ENCODE data around the gene DSG1.
"Not testable (repeated sequence)": the region's sequence is repeated elsewhere in the genome, so short reads cannot be mapped to it uniquely, and the experiment has no call there.

Gene DSG1

DNA sequence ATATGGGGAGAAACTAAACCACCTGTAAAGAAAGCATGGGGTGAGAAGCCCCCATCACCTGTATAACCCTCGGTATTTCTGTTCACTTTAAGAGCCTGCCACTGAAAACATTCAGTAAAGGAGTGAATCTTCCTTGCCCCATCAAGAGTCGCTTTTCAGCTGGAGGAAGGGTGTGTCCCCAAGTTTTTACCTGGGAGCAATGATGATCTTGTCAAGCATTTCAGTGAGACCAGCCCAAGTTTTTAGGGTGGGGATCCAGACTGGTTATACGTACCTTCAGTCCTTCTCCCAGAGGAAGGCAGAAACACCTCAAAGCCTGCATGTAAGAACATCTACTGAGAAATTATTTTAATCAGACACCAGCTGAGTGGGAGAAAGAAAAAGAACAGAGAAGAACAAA is at the start of gene DSG1:
TSS of gene DSG1 (plus strand) at position 301 of the 400 bp plus-strand sequence. CDS start 141 bp downstream, outside the sequence.
- no peak for DNase-seq (ENCODE audit: low spot score)

DNA sequence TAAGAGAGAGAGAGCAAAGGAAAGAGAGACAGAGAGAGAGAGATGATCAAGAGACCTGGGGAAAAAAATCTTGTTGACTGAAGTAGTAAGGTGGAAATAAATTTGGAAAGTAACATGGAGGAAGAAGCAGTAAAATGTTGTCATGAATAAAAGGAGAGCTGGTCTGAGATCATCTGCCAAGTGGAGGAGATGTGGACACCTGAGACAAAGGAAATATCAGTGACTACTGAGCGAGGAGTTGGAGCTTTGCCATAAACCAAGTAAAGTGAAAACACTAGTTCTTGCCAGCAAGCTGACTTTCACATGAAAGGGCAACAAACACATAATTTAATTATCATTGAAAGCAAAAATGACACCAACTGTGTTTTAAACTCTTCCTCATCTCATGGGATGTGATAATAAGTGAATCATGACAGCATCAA is 49.0 kb upstream of the DSG1 start:
- DNase-seq (ENCODE audit: low spot score), result no peak

DNA sequence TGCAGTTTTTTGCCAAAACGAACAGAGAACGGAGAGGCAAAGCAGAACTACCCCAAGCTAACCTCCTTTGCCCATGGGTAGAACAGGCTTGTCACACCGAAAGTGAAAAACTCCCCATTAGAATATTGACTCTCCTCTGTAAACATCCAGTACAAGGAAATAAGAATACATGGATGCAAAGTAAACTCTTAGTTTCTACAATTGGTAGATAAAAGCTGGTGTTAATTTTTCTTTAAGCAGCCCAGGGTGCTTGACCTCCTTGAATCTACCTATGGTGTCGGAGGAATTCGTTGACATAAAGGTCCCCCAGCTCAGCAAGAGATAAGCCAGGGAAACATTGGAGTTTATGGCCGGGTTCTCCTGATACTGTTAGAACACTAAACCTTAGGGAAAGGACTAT is 48.4 kb upstream of the DSG1 start:
- no peak for DNase-seq (ENCODE audit: low spot score)

DNA sequence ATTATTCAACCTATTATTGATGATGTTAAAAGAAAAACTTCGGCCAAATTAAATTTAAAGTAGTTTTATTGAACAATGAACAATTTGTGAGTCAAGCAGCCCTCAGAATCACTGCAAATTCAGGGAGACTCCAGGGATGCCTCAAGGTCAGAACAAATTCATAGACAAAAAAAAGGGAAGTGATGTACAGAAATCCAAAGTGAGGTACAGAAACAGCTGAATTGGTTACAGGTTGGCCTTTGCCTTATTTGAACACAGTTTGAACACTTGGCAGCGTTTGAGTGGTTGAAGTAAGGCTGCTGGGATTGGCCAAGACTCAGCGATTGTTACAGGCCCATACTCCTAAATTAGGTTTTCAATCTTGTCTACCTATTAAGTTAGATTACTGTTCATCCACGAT is 47.4 kb upstream of the DSG1 start:
- no peak for DNase-seq (ENCODE audit: low spot score)

DNA sequence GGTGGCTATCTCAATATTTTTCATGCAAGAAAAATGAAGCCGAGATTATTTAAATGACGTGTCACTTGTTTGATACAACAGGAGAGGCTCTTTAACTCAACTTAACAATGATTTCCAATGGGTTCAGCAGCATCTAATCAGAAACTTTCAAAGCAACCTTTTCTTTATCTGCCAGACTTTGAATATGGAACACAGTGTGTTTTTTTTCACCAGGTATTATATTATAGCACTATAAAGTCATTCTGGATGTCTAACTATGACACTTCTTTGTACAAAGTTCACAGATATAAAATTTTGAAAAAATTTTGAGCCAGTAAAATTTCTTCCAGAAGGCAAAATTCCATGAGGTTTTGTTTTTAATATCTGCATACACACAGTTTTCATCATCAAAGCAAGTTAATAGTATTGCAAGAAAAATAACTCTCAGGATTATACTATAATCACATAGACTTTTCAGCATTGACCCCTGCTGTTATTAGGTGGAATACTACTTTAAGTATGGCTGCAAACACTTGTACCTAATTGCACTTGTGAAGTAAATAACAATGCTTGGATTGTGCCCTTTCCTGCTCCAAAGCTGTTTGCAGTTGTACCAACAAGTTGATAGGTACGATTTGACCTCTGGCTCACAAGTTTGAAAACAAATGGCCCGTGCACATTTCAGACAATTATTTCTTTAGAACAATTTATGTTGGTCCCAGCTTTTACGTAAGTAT is 44.0 kb upstream of the DSG1 start:
- DNase-seq (ENCODE audit: low spot score), result no peak

DNA sequence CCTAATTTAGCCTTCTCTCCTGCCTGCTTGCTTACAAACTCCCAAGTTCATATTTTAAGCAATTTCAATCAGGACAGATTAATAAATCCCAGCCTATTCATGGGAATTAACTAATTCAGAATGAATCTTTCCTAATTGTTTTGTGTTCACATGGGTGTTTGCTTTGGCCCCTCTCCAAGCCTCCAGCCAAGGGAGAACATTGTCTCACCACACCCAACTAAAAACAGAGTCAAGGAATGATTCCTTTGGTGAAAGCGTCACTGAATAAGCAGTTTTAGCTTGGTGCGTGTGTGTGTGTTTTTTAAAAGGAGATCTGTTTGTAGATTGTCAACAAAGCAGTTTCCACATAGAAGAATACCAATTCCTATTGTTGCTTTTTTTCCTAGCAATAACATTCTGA is 43.0 kb upstream of the DSG1 start:
- no peak for DNase-seq (ENCODE audit: low spot score)

DNA sequence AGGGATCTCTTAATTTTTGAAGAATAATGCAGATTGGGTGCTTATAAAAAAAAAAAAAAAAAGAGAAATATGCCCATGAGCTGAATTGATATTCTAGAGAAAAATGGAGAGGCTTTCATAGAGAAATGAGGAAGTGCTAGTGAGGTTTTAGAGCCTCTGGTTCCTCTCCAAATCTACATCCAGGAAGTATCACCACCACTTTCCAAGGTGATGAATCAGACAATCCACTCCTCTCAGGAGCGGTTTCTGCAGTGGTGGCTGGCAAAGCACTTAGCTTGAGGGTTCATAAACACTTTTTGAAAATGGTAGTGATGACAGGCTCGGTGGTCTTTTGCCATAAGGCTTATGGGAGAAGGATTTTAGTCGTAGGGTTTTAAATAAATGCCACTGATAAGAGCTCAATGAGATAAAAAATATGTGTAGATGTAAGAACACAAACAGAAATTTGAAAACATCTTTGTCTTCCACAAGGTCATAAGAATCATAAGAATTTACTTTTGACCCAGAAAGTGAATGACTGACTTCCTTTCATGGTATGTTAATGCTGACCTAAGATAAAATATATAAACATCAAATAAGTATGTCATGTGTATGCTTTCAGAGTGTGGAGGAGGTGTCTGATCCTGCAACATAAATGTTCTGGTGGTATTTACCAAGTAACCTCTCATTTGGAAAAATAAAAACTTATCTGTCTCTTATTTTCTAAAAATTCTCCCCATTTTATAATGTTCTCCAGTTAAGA is 42.1 kb upstream of the DSG1 start:
- no peak for DNase-seq (ENCODE audit: low spot score)

DNA sequence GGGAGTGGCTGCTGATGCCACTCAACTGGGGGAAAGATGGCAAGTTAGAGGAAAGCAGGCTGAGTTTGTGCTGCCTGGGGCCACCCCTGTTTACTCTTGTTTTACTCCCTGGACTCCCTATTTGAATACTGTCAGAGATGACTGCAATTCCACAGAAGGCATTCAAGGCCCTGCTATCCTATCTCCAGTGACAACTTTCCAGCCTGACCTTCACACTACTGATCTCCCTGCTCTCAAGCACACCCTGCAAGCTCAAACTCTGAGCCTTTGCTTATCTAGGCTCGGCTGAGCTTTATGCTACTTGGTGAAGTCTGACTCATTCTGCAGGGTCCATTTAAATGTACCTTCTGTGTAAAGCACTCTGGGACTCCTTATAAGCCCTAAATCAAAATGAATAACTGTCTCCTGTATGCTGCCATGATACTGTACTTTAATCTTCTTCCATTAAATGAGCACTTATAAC is 39.3 kb upstream of the DSG1 start:
- no peak for DNase-seq (ENCODE audit: low spot score)

DNA sequence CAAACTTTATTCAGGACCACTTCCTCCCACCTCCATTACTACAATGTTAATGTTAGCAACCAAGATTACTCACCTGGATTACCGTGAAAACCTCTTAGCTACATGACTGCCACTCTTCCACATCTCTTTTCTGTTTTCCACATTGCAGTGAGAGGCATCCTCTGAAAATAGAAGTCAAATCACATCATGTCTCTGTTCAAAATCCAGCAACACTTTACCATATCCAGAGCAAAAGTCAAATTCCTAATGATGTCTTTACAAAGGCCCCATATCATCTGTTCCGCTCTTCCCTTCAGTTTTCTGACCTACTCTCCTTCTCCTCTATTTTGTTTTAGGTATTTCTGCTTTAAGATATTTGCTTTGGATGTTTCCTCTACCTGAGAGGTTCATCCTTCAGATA is 37.5 kb upstream of the DSG1 start:
- DNase-seq (ENCODE audit: low spot score), result no peak

DNA sequence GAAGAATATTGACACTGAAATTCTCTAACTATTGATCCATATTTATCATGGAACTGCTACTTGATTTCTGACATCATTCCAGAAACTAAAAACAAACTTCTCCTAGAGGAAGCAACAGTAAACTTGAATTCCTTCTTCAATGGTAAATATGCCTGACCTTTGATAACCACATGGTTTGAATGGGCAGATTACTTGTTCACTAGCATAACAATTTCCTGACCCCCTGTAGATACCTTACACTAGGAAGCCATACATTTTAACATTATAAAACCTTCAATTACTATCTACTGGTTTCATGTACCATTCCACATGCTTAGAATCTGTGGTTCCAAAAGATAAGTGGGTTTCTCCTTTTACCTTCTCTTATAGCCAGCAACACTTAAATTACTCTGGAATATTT is 36.5 kb upstream of the DSG1 start:
- no peak for DNase-seq (ENCODE audit: low spot score)

DNA sequence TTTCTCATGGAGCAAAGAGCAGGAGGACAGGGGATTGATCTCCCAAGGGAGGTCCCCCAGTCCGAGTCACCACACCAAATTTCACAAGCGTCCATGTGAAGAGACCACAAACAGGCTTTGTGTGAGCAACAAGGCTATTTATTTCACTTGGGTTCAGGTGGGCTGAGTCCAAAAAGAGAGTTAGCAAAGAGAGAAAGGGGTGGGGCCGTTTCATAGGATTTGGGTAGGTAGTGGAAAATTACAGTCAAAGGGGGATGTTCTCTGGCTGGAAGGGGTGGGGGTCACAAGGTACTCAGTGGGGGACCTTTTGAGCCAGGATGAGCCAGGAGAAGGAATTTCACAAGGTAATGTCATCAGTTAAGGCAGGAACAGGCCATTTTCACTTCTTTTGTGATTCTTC is 28.5 kb upstream of the DSG1 start:
- not testable (repeated sequence) for DNase-seq (ENCODE audit: low spot score)

DNA sequence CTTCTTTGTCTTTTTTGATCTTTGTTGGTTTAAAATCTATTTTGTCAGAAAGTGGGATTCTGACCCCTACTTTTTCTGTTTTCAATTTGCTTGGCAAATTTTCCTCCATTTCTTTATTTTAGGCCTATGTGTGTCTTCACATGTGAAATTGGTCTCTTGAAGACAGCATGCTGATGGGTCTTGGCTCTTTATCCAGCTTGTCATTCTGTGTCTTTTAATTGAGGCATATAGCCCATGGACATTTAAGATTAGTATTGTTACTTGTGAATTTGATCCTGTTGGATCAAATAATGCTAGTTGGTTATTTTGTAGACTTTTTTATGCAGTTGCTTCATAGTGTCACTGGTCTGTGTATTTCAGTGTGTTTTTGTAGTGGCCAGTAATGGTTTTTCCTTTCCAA is 26.3 kb upstream of the DSG1 start:
- no peak for DNase-seq (ENCODE audit: low spot score)

DNA sequence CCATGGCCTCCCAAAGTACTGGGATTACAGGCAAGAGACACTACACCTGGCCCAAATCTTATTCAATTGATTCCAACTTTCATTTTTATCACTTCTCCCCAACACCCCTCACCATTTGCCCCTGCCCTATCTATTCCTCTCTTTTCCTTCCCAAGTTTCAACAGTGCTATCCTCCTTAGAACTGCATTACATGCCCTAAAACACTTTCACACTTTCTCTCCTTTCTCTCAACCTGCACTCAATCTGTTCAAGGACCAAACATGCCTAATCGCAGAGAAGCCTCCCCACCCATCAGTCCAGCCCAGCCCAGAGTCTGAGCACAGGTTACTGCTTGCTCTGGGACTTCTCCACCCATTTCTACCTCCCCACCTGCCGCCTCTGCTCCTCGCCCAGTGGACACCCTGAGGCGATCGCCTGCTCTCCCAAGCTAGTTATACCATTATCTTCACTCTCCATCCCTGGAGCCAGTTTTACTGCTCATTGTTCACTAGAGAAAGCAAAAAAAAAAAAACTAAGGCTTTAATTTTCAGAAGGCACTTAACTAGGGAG is 23.7 kb upstream of the DSG1 start:
- no peak for DNase-seq (ENCODE audit: low spot score)

DNA sequence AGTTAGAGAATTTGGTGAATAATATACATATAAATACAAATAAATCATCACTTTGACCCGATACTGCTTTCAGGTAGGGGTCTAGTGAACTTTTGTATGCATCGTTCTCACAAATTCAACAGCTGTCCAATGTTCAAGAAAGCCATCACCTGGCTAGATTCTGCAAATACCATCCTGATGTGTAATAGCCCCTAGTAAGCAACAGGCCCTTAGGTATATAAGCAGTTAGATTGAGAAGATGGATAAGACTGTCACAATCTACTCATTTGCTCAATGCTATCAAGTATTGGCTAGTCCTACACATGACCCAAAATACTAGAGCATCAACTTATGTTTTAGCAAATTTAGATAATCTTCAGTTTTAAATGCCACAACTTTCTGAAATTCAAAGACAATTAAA is 20.7 kb upstream of the DSG1 start:
- DNase-seq (ENCODE audit: low spot score), result no peak

DNA sequence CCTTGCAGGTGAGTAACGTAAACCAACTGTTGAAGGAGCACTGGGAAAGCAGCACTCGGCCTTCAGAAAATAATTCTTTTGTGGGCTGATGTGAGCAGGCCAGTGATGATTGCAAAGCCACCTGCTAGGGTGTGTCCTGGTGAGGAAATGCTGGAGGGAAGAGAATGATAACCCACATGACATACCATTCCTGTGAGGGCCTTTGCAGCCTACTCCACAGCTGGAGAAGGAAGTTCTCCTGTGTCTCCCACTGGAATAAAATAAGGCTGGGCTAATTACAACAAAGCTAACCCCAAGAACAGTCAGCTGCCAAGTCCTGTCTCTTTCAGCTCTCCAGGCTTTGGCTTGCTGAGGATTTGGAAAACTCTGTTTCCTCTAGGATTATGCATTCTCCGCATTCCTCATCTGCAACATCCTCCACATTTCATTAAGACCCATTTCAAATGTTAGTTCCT is 16.7 kb upstream of the DSG1 start:
- DNase-seq (ENCODE audit: low spot score), result no peak

DNA sequence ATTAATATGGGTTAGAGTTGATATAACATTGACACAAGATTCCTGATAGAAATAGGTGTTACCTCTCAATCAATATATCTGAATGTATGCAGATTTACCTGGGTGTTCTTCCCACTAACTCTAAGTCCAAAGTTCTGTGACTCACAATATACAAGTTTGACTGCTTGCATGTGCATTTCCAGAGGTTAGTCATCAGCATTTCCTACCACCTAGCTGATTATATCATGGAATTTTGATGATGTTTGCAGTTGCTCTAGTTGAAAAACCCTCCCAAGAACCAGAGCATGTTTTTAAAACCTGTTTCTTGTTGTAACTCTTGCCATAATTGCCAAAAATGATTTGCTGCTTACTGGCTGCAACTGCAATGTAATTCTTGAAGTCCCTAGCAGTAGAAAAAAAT is 15.0 kb upstream of the DSG1 start:
- no peak for DNase-seq (ENCODE audit: low spot score)

DNA sequence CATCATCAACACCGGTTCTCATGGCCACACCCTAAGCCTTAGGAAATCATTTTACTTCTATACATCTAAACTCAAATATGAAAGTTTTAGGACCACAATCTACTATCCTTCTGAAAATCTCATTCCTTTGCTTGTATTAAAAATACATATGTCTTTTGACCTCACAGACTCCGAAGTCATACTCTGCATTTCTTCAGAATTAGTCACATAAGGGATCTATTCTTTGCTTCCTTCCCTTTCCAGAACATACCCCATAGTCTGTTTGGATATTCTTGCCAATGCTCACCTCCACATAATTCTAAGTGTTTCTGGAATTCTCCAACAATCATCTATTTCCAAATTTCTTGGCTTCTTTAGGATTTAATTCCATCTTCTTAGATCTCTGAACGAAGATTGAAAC is 14.2 kb upstream of the DSG1 start:
- DNase-seq (ENCODE audit: low spot score), result no peak

DNA sequence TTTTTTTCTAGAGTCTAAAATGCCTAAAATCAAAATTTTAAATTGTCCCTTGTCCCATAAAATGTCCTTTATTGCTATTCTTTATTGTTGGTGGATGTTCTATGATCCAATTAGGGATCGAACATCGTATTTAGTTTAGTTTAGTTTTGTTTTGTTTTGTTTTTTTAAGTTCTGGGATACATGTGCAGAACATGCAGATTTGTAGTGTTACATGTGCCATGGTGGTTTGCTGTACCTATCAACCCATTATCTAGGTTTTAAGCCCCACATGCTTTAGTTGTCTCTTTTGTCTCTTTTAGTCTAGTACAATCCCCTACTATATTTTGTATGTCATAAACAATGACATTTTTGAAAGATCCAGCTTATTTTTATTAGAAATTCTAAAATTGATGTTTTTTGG is 8.8 kb upstream of the DSG1 start:
- no peak for DNase-seq (ENCODE audit: low spot score)

DNA sequence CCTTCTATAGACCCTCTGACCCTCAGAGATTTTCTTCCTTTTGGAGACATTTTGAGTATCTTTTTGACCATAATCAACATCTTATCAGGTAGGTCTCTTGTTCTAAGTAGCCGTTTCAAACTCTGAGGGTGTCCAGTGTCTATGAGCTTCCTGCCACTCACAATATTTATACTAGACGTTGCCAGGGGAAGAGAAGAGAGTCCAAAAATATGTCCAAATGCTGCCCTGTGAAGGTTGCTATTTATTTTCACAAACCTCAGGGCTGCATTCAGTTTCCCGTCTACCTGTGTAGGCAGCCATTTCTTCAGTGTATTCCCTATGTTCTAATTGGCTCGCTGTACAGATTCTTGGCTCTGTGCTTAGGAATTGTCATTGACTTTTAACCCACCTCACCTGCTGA is 986 bp upstream of the DSG1 start:
- DNase-seq (ENCODE audit: low spot score), result no peak

DNA sequence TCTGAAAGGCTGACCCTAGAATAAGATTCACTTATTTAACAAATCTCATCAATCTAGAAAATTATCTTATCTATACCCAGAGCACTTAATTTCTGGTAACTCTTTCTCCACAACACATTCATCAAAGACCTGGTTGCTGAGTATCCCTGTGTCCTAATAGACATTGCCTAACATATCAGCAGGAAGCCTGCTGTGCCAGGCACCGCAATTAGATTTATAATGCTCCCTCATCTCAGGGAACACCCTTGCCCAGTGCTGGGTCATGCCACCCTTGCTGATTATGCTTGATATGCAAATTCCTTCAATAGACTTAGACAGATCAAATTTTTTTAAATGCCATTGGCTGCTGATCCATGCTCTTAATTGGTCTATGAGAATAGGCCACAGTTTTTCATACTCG is 3.8 kb downstream of the DSG1 start:
- no peak for DNase-seq (ENCODE audit: low spot score)

DNA sequence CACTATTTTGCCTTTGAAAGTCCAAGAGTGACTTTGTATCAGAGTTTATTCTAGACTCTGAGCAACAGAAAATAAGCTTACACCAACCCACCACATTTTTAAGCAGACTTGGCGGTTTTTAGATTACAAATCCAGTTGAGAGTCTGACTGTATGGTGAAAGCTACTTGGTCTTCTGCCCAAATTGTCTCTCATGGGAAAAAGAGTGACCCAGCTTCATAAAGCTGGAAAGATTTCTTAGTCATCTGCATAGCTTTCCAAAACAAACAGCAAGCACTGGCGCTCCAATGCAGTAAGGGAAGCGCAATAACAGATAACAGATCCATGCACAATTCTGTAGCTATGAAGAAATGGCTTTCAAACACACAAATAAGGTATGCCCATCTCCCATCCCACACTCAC is 7.1 kb downstream of the DSG1 start:
- DNase-seq (ENCODE audit: low spot score), result no peak

DNA sequence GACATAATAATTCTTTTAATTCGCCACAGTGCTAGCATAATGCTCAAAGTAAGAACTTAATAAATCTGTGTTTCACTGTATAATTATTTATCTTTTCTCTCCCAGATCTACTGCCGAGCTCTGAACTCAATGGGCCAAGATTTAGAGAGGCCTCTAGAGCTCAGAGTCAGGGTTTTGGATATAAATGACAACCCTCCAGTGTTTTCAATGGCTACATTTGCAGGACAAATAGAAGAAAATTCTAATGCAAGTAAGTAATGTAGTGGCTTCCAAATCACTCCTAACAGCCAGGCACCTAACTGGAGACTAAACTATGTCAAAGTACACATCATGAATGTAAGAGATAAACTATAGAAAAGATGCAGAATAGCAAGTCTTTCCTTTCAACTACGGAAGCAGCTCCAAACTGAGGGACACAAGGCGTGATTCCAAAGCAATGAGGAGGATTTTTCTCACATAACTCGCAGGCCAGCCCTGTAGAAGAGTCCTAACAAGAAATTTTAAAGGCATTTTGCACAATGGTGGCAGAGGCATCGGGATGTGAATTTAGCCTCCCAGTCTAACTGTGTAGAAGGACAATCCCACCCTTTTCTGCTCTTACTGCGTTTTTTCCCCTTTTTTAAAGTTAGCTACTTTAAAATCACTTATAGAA is 12.0 kb downstream of the DSG1 start:
- DNase-seq (ENCODE audit: low spot score), result no peak

DNA sequence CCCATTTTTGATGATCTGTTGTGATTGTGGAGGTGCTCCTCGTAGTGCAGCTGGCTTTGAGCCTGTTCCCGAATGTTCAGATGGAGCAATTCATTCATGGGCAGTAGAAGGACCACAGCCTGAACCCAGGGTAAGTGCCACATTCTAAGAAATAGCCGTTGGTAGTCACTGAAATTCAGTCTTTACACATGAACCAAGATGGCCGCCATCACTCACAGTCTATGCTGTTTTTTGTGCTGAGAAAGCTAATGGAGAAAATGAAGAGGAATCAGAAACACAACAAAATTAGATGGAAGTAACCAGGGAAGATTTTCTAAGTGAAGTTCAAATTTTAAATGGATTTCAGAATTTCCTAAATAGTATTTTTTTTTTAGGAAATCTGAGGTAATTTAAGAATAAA is 25.5 kb downstream of the DSG1 start:
- DNase-seq (ENCODE audit: low spot score), result no peak

All from D341Med (cell line).